T-helper 2 cell treated with Interferon-gamma antibody and Interleukin-4, amounts not matched to agents 5 μg/mL and 100 μg/mL, for 36 hours (primary cell): Measurements from ENCODE around the gene ZNF90.
"Not testable (repeated sequence)": the region's sequence is repeated elsewhere in the genome, so short reads cannot be mapped to it uniquely, and the experiment has no call there.

ENCODE experiments used
- DNase-seq: peaks from one replicate; pipeline ENCODE4 v3.0.0; 2021; ENCODE audit warnings: low spot score
- H3K27ac Mint-ChIP-seq: one replicate; pipeline ENCODE4 v1.8.0; 2021; ENCODE audit warnings: mild to moderate bottlenecking, mixed read lengths
- H3K27me3 Mint-ChIP-seq: one replicate; pipeline ENCODE4 v1.8.0; 2021; ENCODE audit warnings: low read depth, mixed read lengths
- H3K36me3 Mint-ChIP-seq: one replicate; pipeline ENCODE4 v1.8.0; 2021; ENCODE audit warnings: low read depth, mixed read lengths
- H3K4me1 Mint-ChIP-seq: one replicate; pipeline ENCODE4 v1.8.0; 2021; ENCODE audit warnings: low read depth, mixed read lengths
- H3K4me3 Mint-ChIP-seq: one replicate; pipeline ENCODE4 v1.8.0; 2022; ENCODE audit warnings: mild to moderate bottlenecking, moderate library complexity, mixed read lengths
- H3K9me3 Mint-ChIP-seq: one replicate; pipeline ENCODE4 v1.8.0; 2021; ENCODE audit warnings: mixed read lengths

ZNF90 gene

DNA sequence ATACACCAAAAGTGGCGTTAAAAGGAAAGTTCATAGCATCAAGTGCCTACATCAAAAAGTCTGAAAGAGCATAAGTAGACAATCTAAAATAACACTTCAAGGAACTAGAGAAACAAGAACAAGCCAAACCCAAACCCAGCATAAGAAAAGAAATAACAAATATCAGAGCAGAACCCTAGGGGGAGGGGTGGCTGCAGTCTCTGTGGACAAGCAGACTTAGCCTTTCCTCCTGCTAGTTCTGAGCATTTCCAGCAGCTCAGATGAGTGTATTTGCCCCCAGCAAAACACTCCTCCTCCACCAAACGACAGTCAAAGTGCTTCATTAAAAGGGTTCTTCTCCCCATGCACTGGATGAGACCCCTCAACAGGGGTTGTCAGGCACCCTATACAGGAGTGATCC lies 7.1 kb upstream of the ZNF90 start:
- Mint-ChIP-seq H3K27ac (no peak overlapping the region), H3K27me3 (no peaks in the 10 kb centered on the region), H3K36me3 (no peaks in the 10 kb centered on the region), H3K4me3 (no peak overlapping the region), H3K4me1 (no peaks in the 10 kb centered on the region), H3K9me3 (peaks cover 70% of the 10 kb centered on the region)
- DNase-seq: no peak

- no peak for DNase-seq
- H3K36me3 Mint-ChIP-seq: peaks cover 3% of the 10 kb centered on the region
- H3K27me3 Mint-ChIP-seq: no peaks in the 10 kb centered on the region
- peaks cover 61% of the 10 kb centered on the region for H3K9me3 Mint-ChIP-seq
- no peak overlapping the region for H3K27ac Mint-ChIP-seq
- H3K4me3 Mint-ChIP-seq: no peak overlapping the region
- peaks cover 2% of the 10 kb centered on the region for H3K4me1 Mint-ChIP-seq
Measured at GRCh38 chr19:20072936-20073335, 4.9 kb upstream of the ZNF90 start.

DNA sequence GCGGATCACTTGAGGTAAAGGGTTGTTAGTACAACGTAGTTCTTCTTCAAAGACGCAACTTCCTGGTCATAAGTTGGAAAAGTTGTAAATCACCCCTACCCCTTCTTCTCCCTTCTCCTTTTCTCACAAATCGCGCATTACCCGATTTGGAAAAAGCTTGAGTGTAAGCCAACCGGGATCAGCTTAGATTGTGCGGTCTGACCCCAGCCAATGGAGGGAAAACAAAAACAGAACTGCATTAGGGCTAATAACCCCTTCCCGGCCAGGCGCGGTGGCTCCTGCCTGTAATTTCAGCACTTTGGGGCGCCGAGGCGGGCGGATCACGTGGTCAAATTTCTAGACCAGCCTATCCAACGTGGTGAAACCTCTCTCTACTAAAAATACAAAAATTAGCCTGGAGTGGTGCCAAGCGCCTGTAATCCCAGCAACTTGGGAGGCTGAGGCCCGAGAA lies 806 bp downstream of the ZNF90 start:
- no peaks in the 10 kb centered on the region for H3K27me3 Mint-ChIP-seq
- peaks cover 51% of the 10 kb centered on the region for H3K9me3 Mint-ChIP-seq
- H3K36me3 Mint-ChIP-seq: peaks cover 36% of the 10 kb centered on the region
- no peak overlapping the region for H3K27ac Mint-ChIP-seq
- H3K4me3 Mint-ChIP-seq: peak overlapping the region; percentile 81
- H3K4me1 Mint-ChIP-seq: peaks cover 2% of the 10 kb centered on the region
- DNase-seq: no peak

DNA sequence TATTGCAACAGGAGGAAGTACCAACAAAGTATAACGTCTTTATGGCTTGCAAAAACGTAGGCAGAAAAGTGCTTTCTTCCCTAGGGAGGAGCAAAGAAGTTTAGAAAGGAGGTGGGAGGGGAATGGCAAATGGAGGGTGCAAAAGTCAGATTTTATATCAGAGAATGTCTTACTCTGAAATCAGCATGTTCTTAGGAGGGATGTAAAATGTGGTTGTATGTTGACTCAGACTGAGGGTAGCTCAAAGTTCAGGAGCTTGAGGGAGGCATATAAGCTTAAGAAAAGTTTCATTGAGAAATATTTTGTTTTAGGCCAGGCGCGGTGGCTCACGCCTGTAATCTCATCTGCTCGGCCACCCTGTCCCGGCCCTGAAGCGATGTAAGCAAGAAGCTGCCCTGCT lies 1.7 kb downstream of the ZNF90 start:
- DNase-seq: no peak
- Mint-ChIP-seq H3K27me3 (no peaks in the 10 kb centered on the region), H3K4me1 (peaks cover 2% of the 10 kb centered on the region), H3K4me3 (no peak overlapping the region), H3K36me3 (peaks cover 36% of the 10 kb centered on the region), H3K9me3 (peaks cover 49% of the 10 kb centered on the region), H3K27ac (no peak overlapping the region)

- Mint-ChIP-seq H3K36me3 (peaks cover 37% of the 10 kb centered on the region), H3K27me3 (no peaks in the 10 kb centered on the region), H3K4me3 (no peak overlapping the region), H3K9me3 (peaks cover 44% of the 10 kb centered on the region), H3K4me1 (peaks cover 2% of the 10 kb centered on the region), H3K27ac (no peak overlapping the region)
- DNase-seq: no peak
Measured at GRCh38 chr19:20080656-20081055, 2.9 kb downstream of the ZNF90 start.

DNA sequence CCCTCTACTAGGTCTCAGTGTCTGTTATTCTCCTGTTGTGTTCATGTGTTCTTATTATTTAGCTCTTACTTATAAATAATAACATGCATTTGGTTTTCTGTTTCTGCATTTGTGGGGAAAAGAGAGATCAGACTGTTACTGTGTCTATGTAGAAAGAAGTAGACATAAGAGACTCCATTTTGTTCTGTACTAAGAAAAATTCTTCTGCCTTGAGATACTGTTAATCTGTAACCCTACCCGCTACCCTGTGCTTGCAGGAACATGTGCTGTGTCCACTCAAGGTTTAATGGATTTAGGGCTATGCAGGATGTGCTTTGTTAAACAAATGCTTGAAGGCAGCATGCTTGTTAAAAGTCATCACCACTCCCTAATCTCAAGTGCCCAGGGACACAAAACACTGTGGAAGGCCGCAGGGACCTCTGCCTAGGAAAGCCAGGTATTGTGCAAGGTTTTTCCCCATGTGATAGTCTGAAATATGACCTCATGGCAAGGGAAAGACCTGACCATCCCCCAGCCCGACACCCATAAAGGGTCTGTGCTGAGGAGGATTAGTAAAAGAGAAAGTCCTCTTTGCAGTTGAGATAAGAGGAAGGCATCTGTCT lies 4.5 kb downstream of the ZNF90 start:
- Mint-ChIP-seq H3K9me3 (peaks cover 46% of the 10 kb centered on the region), H3K36me3 (peaks cover 38% of the 10 kb centered on the region)
- DNase-seq, H3K27me3 Mint-ChIP-seq, H3K27ac Mint-ChIP-seq, H3K4me1 Mint-ChIP-seq, H3K4me3 Mint-ChIP-seq: not testable (repeated sequence)

GRCh38 chr19:20082876-20083275 lies 5.1 kb downstream of the ZNF90 start:
- H3K9me3 Mint-ChIP-seq: peaks cover 52% of the 10 kb centered on the region
- DNase-seq, H3K27ac Mint-ChIP-seq, H3K4me1 Mint-ChIP-seq, H3K27me3 Mint-ChIP-seq, H3K4me3 Mint-ChIP-seq: not testable (repeated sequence)
- peaks cover 38% of the 10 kb centered on the region for H3K36me3 Mint-ChIP-seq

DNA sequence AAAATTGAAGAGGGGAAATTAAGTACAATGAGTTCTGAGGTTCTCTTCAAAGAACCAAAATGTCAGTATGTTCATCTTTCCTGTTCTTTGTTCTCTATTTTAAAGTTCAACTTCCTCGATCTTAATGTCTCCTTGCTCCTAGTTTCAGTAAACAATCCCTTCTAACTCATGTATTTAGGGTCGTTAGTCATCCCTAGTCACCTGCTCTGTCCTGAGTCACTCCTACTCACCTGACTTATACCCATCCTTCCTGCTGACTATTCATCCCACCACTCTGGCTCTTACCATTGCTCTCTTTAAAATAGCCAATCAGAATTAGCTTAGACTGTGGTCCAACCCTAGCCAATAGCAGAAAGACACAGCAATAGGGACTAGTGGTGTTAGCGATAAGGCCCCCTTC lies 24.3 kb downstream of the ZNF90 start:
- peaks cover 46% of the 10 kb centered on the region for H3K36me3 Mint-ChIP-seq
- H3K4me1 Mint-ChIP-seq: no peaks in the 10 kb centered on the region
- H3K4me3 Mint-ChIP-seq: no peak overlapping the region
- DNase-seq: no peak
- H3K9me3 Mint-ChIP-seq: peaks cover 84% of the 10 kb centered on the region
- H3K27me3 Mint-ChIP-seq: no peaks in the 10 kb centered on the region
- no peak overlapping the region for H3K27ac Mint-ChIP-seq

GRCh38 chr19:20103091-20103740 lies 25.4 kb downstream of the ZNF90 start:
- Mint-ChIP-seq H3K27me3 (no peaks in the 10 kb centered on the region), H3K4me1 (no peaks in the 10 kb centered on the region), H3K36me3 (peaks cover 45% of the 10 kb centered on the region), H3K27ac (no peak overlapping the region), H3K4me3 (no peak overlapping the region), H3K9me3 (peaks cover 72% of the 10 kb centered on the region)
- DNase-seq: no peak

GRCh38 chr19:20107301-20107700 lies 29.5 kb downstream of the ZNF90 start:
- no peaks in the 10 kb centered on the region for H3K4me1 Mint-ChIP-seq
- peaks cover 42% of the 10 kb centered on the region for H3K36me3 Mint-ChIP-seq
- no peak for DNase-seq
- H3K27me3 Mint-ChIP-seq: no peaks in the 10 kb centered on the region
- no peak overlapping the region for H3K4me3 Mint-ChIP-seq
- peaks cover 44% of the 10 kb centered on the region for H3K9me3 Mint-ChIP-seq
- no peak overlapping the region for H3K27ac Mint-ChIP-seq

GRCh38 chr19:20118064-20118839 lies 40.5 kb downstream of the ZNF90 start:
- H3K4me1 Mint-ChIP-seq, H3K4me3 Mint-ChIP-seq, H3K27me3 Mint-ChIP-seq, H3K27ac Mint-ChIP-seq, DNase-seq: not testable (repeated sequence)
- peaks cover 25% of the 10 kb centered on the region for H3K36me3 Mint-ChIP-seq
- peaks cover 57% of the 10 kb centered on the region for H3K9me3 Mint-ChIP-seq

GRCh38 chr19:20124879-20125278 lies 47.1 kb downstream of the ZNF90 start:
- H3K27ac Mint-ChIP-seq: no peak overlapping the region
- DNase-seq: no peak
- H3K4me1 Mint-ChIP-seq: no peaks in the 10 kb centered on the region
- H3K36me3 Mint-ChIP-seq: peaks cover 23% of the 10 kb centered on the region
- no peaks in the 10 kb centered on the region for H3K27me3 Mint-ChIP-seq
- H3K9me3 Mint-ChIP-seq: peaks cover 47% of the 10 kb centered on the region
- H3K4me3 Mint-ChIP-seq: no peak overlapping the region

- not testable (repeated sequence) for DNase-seq, H3K36me3 Mint-ChIP-seq, H3K4me1 Mint-ChIP-seq, H3K27me3 Mint-ChIP-seq, H3K27ac Mint-ChIP-seq, H3K4me3 Mint-ChIP-seq
- H3K9me3 Mint-ChIP-seq: peaks cover 47% of the 10 kb centered on the region
Measured at GRCh38 chr19:20132933-20133332, 55.1 kb downstream of the ZNF90 start.

GRCh38 chr19:20137714-20138113 lies 59.9 kb downstream of the ZNF90 start:
- H3K27me3 Mint-ChIP-seq, H3K4me3 Mint-ChIP-seq, H3K27ac Mint-ChIP-seq, H3K4me1 Mint-ChIP-seq, H3K36me3 Mint-ChIP-seq, DNase-seq: not testable (repeated sequence)
- peaks cover 55% of the 10 kb centered on the region for H3K9me3 Mint-ChIP-seq
